Measurements from ENCODE around the gene TAGLN. TPM values are rescaled to one million over a fixed set of nuclear protein-coding genes. Genes with fewer than 3 reads are reported as not detected.
"Not testable (repeated sequence)": the region's sequence is repeated elsewhere in the genome, so short reads cannot be mapped to it uniquely, and the experiment has no call there.

TAGLN gene
- total RNA-seq, 6 experiments from 2014 or later = 1,668 to 2,517 (median 1,780) TPM

GRCh38 chr11:117180661-117181585 lies 18.2 kb upstream of the TAGLN start:
- peak overlapping the region; percentile 91 for H3K27ac Mint-ChIP-seq

DNA sequence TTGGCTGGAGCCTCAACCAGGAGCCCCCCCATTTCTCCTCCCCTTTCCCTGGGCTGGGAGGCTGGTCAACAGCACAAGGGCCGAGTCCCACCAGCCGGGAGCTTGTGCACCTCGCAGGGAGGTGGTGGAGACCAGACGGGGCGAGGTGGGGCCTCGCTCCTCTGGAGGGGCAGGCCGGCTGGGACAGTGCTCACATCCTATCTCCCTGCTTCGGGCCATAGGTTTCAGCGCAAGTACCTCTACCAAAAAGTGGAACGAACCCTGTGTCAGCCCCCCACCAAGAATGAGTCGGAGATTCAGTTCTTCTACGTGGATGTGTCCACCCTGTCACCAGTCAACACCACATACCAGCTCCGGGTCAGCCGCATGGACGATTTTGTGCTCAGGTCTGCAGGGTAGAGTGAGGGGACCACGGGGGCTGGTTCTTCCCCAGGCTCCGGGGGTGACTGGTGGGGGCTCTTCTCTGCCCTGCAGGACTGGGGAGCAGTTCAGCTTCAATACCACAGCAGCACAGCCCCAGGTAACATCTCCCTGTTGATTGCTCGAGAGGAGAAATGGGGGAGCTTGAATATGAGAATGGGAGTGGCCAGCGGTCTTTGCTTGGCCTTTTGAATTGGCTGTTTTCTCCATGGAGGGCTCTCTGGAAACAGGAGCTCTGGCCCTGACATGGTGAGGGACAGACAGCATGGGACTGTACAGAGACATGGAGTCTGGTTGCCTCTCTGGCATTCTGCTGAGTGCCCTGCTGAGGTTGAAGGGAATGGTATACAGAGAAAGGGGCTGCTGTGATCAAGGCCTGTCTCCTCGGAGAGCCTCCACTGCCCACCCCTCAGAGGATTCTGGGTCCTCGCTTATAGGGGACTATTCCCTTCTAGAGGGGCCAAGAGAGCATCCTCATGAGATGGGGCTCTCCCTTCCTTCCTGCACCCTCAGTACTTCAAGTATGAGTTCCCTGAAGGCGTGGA lies 17.3 kb upstream of the TAGLN start:
- Mint-ChIP-seq H3K9me3 (no peaks in the 10 kb centered on the region), H3K27ac (no peak overlapping the region), H3K4me1 (ENCODE audit: low read depth) (peaks cover 31% of the 10 kb centered on the region), H3K36me3 (ENCODE audit: low read depth) (peaks cover 5% of the 10 kb centered on the region; the same call in 1 of the 2 replicates), H3K27me3 (ENCODE audit: insufficient read depth) (no peaks in the 10 kb centered on the region), H3K4me3 (no peak overlapping the region)
- DNase-seq = no peak
- TF ChIP-seq, protein P1, sequence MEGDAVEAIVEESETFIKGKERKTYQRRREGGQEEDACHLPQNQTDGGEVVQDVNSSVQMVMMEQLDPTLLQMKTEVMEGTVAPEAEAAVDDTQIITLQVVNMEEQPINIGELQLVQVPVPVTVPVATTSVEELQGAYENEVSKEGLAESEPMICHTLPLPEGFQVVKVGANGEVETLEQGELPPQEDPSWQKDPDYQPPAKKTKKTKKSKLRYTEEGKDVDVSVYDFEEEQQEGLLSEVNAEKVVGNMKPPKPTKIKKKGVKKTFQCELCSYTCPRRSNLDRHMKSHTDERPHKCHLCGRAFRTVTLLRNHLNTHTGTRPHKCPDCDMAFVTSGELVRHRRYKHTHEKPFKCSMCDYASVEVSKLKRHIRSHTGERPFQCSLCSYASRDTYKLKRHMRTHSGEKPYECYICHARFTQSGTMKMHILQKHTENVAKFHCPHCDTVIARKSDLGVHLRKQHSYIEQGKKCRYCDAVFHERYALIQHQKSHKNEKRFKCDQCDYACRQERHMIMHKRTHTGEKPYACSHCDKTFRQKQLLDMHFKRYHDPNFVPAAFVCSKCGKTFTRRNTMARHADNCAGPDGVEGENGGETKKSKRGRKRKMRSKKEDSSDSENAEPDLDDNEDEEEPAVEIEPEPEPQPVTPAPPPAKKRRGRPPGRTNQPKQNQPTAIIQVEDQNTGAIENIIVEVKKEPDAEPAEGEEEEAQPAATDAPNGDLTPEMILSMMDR (IDR thresholded peaks at IDR 0.05) = peak; percentile 6; the same call in 1 of the 2 replicates

More at GRCh38 chr11:117180661-117181585, 18.2 kb upstream of the TAGLN start:
- peaks cover 31% of the 10 kb centered on the region for H3K4me1 Mint-ChIP-seq (ENCODE audit: low read depth)
- no peaks in the 10 kb centered on the region for H3K9me3 Mint-ChIP-seq
- peak; percentile 77 for DNase-seq
- no peaks in the 10 kb centered on the region for H3K27me3 Mint-ChIP-seq (ENCODE audit: insufficient read depth)
- TF ChIP-seq, protein P1 (IDR thresholded peaks at IDR 0.05) = peak; percentile 82
- H3K36me3 Mint-ChIP-seq (ENCODE audit: low read depth) = peaks cover 5% of the 10 kb centered on the region; the same call in 1 of the 2 replicates
- peak overlapping the region; percentile 98 for H3K4me3 Mint-ChIP-seq

DNA sequence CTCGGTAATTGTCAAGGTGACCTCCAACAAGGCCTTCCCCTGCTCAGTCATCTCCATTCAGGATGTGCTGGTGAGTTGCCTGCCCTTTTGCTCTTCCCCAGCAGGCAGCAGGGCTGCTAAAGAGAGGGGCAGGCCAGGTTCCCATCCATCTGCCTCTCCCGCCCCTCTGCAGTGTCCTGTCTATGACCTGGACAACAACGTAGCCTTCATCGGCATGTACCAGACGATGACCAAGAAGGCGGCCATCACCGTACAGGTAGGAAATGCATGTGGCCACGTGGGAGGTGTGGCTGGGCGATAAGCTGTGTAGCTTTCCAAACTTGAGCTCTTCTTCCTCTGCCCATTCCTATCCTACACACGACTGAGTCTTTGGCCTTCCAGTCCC lies 16.6 kb upstream of the TAGLN start:
- no peaks in the 10 kb centered on the region; the same call in 1 of the 2 replicates for H3K27me3 Mint-ChIP-seq (ENCODE audit: insufficient read depth)
- H3K27ac Mint-ChIP-seq = no peak overlapping the region
- H3K4me1 Mint-ChIP-seq (ENCODE audit: low read depth) = peaks cover 31% of the 10 kb centered on the region
- TF ChIP-seq, protein P1 (IDR thresholded peaks at IDR 0.05) = no peak
- no peak overlapping the region for H3K4me3 Mint-ChIP-seq
- peaks cover 5% of the 10 kb centered on the region; the same call in 1 of the 2 replicates for H3K36me3 Mint-ChIP-seq (ENCODE audit: low read depth)
- H3K9me3 Mint-ChIP-seq = no peaks in the 10 kb centered on the region
- no peak for DNase-seq

DNA sequence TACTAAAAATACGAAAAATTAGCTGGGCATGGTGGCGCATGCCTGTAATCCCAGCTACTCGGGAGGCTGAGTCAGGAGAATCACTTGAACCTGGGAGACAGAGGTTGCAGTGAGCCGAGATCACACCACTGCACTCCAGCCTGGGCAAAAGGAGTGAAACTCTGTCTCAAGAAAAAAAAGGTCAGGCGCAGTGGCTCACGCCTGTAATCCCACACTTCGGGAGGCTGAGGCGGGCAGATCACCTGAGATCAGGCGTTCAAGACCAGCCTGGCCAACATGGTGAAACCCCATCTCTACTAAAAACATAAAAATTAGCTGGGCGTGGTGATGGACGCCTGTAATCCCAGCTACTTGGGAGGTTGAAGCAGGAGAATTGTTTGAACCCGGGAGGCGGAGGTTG lies 16.0 kb upstream of the TAGLN start:
- not testable (repeated sequence) for H3K27me3 Mint-ChIP-seq (ENCODE audit: insufficient read depth); H3K36me3 Mint-ChIP-seq (ENCODE audit: low read depth); H3K4me3 Mint-ChIP-seq; H3K9me3 Mint-ChIP-seq; H3K27ac Mint-ChIP-seq; DNase-seq
- peaks cover 25% of the 10 kb centered on the region for H3K4me1 Mint-ChIP-seq (ENCODE audit: low read depth)

GRCh38 chr11:117183724-117184349 lies 15.3 kb upstream of the TAGLN start:
- Mint-ChIP-seq H3K36me3 (ENCODE audit: low read depth) (peaks cover 5% of the 10 kb centered on the region; the same call in 1 of the 2 replicates), H3K9me3 (no peaks in the 10 kb centered on the region), H3K27me3 (ENCODE audit: insufficient read depth) (no peaks in the 10 kb centered on the region; the same call in 1 of the 2 replicates), H3K4me3 (no peak overlapping the region), H3K27ac (no peak overlapping the region), H3K4me1 (ENCODE audit: low read depth) (peaks cover 21% of the 10 kb centered on the region)
- DNase-seq = no peak
- TF ChIP-seq, protein P1 (IDR thresholded peaks at IDR 0.05) = no peak
